Stimulated activated CD8-positive, alpha-beta memory T cell treated with anti-CD3 and anti-CD28 coated beads, Interleukin-15, amount 100 ng/mL, for 1 hour (primary cell): ENCODE results near the gene TBX1.
"Not testable (repeated sequence)": the region's sequence is repeated elsewhere in the genome, so short reads cannot be mapped to it uniquely, and the experiment has no call there.

Source experiments
- DNase-seq: peaks from one replicate; pipeline ENCODE4 v3.0.0-alpha.2; 2020; ENCODE audit warnings: low read depth

The TBX1 gene

GRCh38 chr22:19784384-19785175, 24.0 kb downstream of the TBX1 start:
- no peak for DNase-seq

GRCh38 chr22:19785461-19786263, 25.1 kb downstream of the TBX1 start:
- DNase-seq, result no peak

GRCh38 chr22:19786264-19786585, 25.6 kb downstream of the TBX1 start:
- no peak for DNase-seq

- DNase-seq, result no peak
Measured at GRCh38 chr22:19786959-19787848, 26.6 kb downstream of the TBX1 start.

GRCh38 chr22:19787849-19788141, 27.2 kb downstream of the TBX1 start:
- DNase-seq, result no peak

- no peak for DNase-seq
Measured at GRCh38 chr22:19788661-19789225, 28.2 kb downstream of the TBX1 start.

- no peak for DNase-seq
Measured at GRCh38 chr22:19789406-19789805, 28.8 kb downstream of the TBX1 start.

GRCh38 chr22:19789828-19790227, 29.2 kb downstream of the TBX1 start:
- no peak for DNase-seq

GRCh38 chr22:19791243-19791642, 30.7 kb downstream of the TBX1 start:
- DNase-seq, result no peak

- DNase-seq, result no peak
Measured at GRCh38 chr22:19791894-19792293, 31.3 kb downstream of the TBX1 start.

GRCh38 chr22:19792383-19792896, 31.9 kb downstream of the TBX1 start:
- not testable (repeated sequence) for DNase-seq

- no peak for DNase-seq
Measured at GRCh38 chr22:19793161-19793560, 32.6 kb downstream of the TBX1 start.

- DNase-seq, result no peak
Measured at GRCh38 chr22:19793661-19794310, 33.2 kb downstream of the TBX1 start.

GRCh38 chr22:19795617-19796008, 35.0 kb downstream of the TBX1 start:
- DNase-seq, result no peak

- no peak for DNase-seq
Measured at GRCh38 chr22:19796160-19796559, 35.6 kb downstream of the TBX1 start.

GRCh38 chr22:19797086-19798002, 36.8 kb downstream of the TBX1 start:
- no peak for DNase-seq

- no peak for DNase-seq
Measured at GRCh38 chr22:19798003-19798665, 37.6 kb downstream of the TBX1 start.

- no peak for DNase-seq
Measured at GRCh38 chr22:19798891-19799293, 38.3 kb downstream of the TBX1 start.

GRCh38 chr22:19799322-19800190, 39.0 kb downstream of the TBX1 start:
- no peak for DNase-seq
